H1 (cell line): ENCODE data around the gene USP26. TPM values are rescaled to one million over a fixed set of nuclear protein-coding genes. Genes with fewer than 3 reads are reported as not detected.

Source experiments
- BCL11A ChIP-seq, 2 experiments: IDR thresholded peaks; one replicate each; pipeline ENCODE4 v1.6.1; 2011; ENCODE audit warnings: low read depth in 2 of 2, low read length in 2 of 2, mild to moderate bottlenecking in 2 of 2
- CHD7 ChIP-seq: fragments of 300-600 bp; sonication (generic); IDR thresholded peaks from 2 replicates; pipeline ENCODE4 v1.7.1; 2012; ENCODE audit warnings: low read length, moderate library complexity, mild to moderate bottlenecking, inconsistent platforms; ENCODE audit not compliant: insufficient replicate concordance
- polyA plus RNA-seq, 7 experiments: library from polyadenylated mRNA; depleted of rRNA in 3 of 7; stranded (reverse) in 5 of 7; unstranded in 2 of 7; fragments of >200 nt in 5 of 7; fragments of 200-250 nt in 2 of 7; gene quantifications; 1 replicate in 5 of 7; 2 replicates in 1 of 7; 4 replicates in 1 of 7; pipeline versions ENCODE4 v1.2.1 to v1.2.3, GENCODE V29; 2011 to 2013; ENCODE audit warnings: missing spikeins in 2 of 7, mixed read lengths in 2 of 7
- total RNA-seq: library from RNA; stranded (reverse); fragmentation: NEBNext Ultra II Directional; extraction: Animal tissue kit (Norgen Biotek cat#: 25700); gene quantifications from 2 replicates; pipeline ENCODE4 v1.2.1, GENCODE V29; 2021

The USP26 gene
- total and polyA plus RNA-seq, 2 of the 8 experiments (the other 6 are each of a cell fraction or from before 2014, with no cell fraction given): not detected

- TF ChIP-seq CHD7: no peak
- no peak for TF ChIP-seq BCL11A (IDR thresholded peaks at IDR 0.05; ENCODE audit: low read depth in 2 of 2, low read length in 2 of 2)
Measured at GRCh38 chrX:132999209-132999608, 97.7 kb downstream of the USP26 start (continued).
